GM12873 (cell line): ENCODE data around the gene GXYLT2.

Experiments
- TF ChIP-seq, protein P1 (sequence below): IDR thresholded peaks from 2 replicates; pipeline ENCODE4 v1.5.1; 2012; ENCODE audit warnings: low read depth, mild to moderate bottlenecking, moderate library complexity, low read length, control low read depth; ENCODE audit not compliant: insufficient read depth; ENCODE audit errors: missing control alignments

The GXYLT2 gene, protein sequence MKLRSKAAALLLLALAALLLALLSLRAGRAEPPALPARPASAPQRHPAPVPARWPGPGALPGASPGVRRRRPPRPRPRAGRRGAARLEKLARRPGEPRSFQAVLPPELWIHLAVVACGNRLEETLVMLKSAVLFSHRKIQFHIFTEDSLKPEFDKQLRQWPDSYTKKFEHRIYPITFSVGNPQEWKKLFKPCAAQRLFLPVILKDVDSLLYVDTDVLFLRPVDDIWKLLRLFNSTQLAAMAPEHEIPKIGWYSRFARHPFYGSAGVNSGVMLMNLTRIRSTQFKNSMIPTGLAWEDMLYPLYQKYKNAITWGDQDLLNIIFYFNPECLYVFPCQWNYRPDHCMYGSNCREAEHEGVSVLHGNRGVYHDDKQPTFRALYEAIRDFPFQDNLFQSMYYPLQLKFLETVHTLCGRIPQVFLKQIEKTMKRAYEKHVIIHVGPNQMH

DNA sequence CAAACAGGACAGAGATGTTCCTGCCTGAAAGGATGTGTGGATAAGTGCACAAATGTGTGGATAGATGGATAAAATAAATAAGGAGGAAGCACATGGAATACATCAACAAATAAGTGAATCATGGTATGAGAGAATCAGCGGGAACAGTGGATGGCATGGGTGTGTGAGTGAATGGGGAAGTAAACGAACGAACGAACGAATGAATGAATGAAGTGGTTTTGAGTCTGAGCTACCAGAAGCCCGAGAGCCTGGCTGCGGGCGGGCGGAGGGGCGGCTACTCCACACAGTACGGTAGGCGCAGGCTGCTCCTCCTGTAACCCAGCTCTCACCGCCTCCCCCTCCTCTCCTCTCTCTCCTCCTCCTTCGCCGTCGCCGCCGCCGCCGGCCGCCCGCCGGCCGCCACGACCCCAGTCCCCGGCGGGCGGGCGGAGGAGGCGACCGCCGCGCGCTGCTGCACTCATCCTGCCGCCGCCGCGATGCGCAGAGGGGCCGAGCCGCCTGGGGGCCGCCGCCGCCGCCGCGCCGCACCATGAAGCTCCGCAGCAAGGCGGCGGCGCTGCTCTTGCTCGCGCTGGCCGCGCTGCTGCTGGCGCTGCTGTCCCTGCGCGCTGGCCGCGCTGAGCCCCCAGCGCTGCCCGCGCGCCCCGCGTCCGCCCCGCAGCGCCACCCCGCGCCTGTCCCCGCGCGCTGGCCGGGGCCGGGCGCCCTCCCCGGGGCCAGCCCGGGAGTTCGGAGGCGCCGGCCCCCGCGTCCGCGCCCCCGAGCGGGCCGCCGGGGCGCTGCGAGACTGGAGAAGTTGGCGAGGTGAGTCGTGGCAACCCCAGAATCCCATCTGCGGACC is at the start of gene GXYLT2:
TSS of gene GXYLT2 (plus strand) at position 342 of the 841 bp plus-strand sequence. CDS start at position 530, 188 bp downstream.
- TF ChIP-seq, protein P1, sequence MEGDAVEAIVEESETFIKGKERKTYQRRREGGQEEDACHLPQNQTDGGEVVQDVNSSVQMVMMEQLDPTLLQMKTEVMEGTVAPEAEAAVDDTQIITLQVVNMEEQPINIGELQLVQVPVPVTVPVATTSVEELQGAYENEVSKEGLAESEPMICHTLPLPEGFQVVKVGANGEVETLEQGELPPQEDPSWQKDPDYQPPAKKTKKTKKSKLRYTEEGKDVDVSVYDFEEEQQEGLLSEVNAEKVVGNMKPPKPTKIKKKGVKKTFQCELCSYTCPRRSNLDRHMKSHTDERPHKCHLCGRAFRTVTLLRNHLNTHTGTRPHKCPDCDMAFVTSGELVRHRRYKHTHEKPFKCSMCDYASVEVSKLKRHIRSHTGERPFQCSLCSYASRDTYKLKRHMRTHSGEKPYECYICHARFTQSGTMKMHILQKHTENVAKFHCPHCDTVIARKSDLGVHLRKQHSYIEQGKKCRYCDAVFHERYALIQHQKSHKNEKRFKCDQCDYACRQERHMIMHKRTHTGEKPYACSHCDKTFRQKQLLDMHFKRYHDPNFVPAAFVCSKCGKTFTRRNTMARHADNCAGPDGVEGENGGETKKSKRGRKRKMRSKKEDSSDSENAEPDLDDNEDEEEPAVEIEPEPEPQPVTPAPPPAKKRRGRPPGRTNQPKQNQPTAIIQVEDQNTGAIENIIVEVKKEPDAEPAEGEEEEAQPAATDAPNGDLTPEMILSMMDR: no peak

DNA sequence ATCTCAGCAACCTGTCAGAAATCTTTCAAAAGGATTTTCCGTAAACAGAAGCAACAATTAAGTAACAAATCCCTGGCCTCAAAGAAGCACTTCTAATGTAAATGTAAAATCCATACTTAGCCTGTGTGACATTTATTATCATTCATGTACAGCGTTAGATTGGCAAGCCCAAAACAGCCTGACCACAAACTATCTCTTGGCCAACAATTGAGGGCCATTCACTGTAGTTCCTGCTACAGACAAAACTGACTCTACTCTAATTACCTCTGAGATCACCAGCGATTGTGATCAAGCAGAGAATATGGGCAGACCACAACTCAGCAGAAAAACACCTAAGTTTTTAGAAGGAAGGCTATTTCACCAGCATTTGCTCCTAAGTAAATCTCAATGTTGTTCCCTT is 48.8 kb upstream of the GXYLT2 start:
- TF ChIP-seq, protein P1: no peak

DNA sequence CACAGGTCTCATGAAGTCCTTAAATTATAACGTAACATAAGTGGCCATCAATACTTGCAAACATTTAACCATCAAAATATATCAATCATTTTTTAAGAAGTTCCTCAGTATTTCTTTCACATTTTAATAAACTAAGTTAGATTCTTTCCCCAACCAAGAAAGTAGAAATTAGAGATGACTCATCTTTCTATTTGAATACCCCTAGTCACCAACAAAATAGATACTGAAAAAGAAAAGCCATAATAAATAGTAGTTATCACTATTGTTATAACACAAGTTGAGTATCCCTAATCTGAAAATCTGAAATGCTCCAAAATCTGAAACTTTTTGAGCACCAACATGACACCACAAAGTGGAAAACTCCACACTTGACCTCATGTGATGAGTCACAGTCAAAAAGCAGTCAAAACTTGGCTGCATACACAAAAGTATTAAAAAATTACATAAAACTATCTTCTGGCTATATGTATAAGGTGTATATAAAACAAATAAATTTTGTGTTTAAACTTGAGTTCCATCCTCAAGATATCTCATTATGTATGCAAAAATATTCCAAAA is 43.3 kb upstream of the GXYLT2 start:
- TF ChIP-seq, protein P1: no peak

DNA sequence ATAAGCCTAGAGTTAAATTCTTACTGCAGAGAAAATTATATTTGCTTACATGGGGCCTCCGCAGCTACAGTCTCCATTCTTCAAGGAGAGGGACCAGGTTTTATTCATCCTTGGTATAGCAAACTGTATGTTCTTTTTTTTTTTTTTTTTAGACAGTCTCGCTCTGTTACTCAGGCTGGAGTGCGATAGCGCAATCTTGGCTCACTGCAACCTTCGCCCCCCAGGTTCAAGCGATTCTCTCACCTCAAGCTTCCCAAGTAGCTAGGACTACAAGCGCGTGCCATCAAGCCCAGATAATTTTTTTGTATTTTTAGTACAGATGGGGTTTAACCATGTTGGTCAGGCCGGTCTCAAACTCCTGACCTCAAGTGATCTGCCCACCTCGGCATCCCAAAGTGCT is 41.7 kb upstream of the GXYLT2 start:
- TF ChIP-seq, protein P1: no peak

DNA sequence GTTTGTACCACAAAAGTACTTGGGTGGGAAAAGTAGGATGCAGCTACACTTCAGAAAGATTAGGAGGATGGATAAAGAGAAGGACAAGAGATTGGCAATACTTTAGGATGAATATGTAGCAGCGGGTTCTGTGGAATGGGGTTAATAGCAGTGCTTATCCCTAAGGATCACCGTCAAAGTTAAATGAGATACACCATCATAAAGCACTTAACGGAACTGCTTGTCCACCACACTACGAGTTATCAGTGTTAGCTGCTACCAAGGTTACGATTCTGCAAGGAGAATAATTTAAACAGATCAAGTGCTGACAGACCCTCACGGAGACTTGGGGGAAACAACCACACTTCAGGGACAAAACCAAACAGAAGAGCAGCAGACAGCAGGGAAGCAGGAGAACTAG is 40.6 kb upstream of the GXYLT2 start:
- TF ChIP-seq, protein P1: no peak

DNA sequence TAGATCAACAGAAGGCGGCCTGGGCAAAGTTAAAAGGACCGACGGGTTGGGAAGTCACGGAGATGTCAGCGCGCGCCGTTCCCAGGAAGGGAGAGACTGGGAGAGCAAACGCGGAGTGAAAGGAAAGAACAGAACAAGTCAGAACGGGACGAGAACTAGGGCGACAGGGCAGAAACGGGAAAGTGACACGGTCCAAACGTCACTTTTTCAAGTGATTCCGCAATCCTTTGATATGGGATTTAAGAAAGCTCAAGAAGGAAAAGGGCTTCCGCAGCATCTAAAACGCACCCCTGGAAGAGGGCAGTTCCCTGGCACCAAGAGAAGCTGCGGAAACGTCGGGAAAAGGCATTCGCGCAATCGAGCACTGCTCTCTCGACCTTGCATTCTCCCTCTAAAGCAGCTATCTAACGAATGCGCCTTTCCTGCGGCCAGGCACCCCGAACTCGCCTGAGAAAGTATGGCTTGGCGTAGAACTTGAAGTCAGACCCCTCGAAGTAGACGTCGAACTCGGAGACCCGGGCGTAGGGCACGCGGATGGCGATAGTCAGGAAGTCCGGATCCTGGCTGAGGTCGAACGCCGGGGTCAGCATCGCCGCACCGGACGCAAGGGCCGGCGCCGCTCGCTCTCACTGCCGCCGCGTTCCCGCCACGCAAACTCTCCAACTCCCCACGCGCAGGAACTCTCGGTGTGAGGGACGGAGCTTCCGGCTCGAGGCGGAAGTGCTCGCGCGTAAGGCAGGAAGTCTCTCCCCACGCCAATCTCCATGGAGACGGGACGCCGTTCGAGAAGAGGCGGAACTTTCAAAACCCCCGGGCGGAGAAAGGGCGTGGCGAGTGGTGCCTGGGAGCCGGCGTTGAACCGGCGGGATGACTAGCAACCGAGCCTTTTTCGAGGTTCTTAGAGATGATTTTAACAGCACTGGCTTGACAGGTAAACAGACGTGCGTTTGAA is 39.8 kb upstream of the GXYLT2 start, which contains the start of gene SHQ1:
TSS of gene SHQ1 (minus strand) at position 695 of the 952 bp plus-strand sequence. CDS start at position 590, 105 bp downstream.
- TF ChIP-seq, protein P1: no peak
